K562 (cell line): Measurements from ENCODE around the gene RXRB. TPM values are rescaled to one million over a fixed set of nuclear protein-coding genes. Genes with fewer than 3 reads are reported as not detected.

Source experiments
- BRF1 ChIP-seq: IDR thresholded peaks from 3 replicates; pipeline ENCODE4 v1.6.1; 2011; ENCODE audit warnings: borderline replicate concordance, mild to moderate bottlenecking; ENCODE audit not compliant: insufficient read length; ENCODE audit errors: extremely low read depth
- ELF4 ChIP-seq: fragments of 450-650 bp; formaldehyde crosslinking; IDR thresholded peaks from 2 replicates; pipeline ENCODE4 v1.4.0; 2022; ENCODE audit warnings: missing genetic modification characterization
- ERF ChIP-seq: fragments of 450-650 bp; formaldehyde crosslinking; IDR thresholded peaks from 2 replicates; pipeline ENCODE4 v1.4.0; 2020; ENCODE audit warnings: mild to moderate bottlenecking, mixed read lengths
- ESRRB ChIP-seq: fragments of 250-450 bp; sonication (Bioruptor Pico); IDR thresholded peaks from 2 replicates; pipeline ENCODE4 v1.5.0; 2020; ENCODE audit warnings: mild to moderate bottlenecking, moderate library complexity, borderline replicate concordance
- ETV6 ChIP-seq, 3 experiments: fragments of 150-350 bp in 1 of 3; sonication (generic) in 1 of 3; formaldehyde crosslinking in 1 of 3; IDR thresholded peaks; 2 replicates each; pipeline versions ENCODE4 v1.6.1 to v1.8.0; 2014 to 2022; ENCODE audit warnings: borderline replicate concordance in 2 of 3, low read depth in 2 of 3, antibody characterized with exemption in 1 of 3, low read length in 1 of 3, mild to moderate bottlenecking in 1 of 3, missing genetic modification reagents in 1 of 3
- MTA2 ChIP-seq: fragments of 450-650 bp; IDR thresholded peaks from 2 replicates; pipeline ENCODE4 v1.6.1; 2016; ENCODE audit warnings: low read depth
- MYBL2 ChIP-seq, 2 experiments: fragments of 450-650 bp in 1 of 2; sonication (generic) in 1 of 2; formaldehyde crosslinking in 1 of 2; IDR thresholded peaks; 2 replicates each; pipeline versions ENCODE4 v1.6.1 to v1.8.1; 2017 to 2022; ENCODE audit warnings: borderline replicate concordance in 1 of 2, inconsistent platforms in 1 of 2, low read depth in 1 of 2, mild to moderate bottlenecking in 1 of 2, missing genetic modification reagents in 1 of 2, moderate library complexity in 1 of 2
- NFE2 ChIP-seq: IDR thresholded peaks from 2 replicates; pipeline ENCODE4 v1.6.1; 2014; ENCODE audit warnings: antibody characterized with exemption, low read depth
- NR3C1 ChIP-seq: sonication (generic); formaldehyde crosslinking; IDR thresholded peaks from 2 replicates; pipeline ENCODE4 v1.8.1; 2022; ENCODE audit warnings: missing genetic modification reagents
- SMARCA4 ChIP-seq: fragments of 450-650 bp; IDR thresholded peaks from 2 replicates; pipeline ENCODE4 v1.6.1; 2016
- SMC3 ChIP-seq: conservative IDR thresholded peaks from 2 replicates; pipeline ENCODE4 v1.6.1; 2011; ENCODE audit warnings: low read depth, low read length, improper control_type of control experiment; ENCODE audit not compliant: insufficient read depth
- SRSF1 ChIP-seq: fragments of 200-400 bp; formaldehyde crosslinking; IDR thresholded peaks from 2 replicates; pipeline ENCODE4 v1.6.1; 2017; ENCODE audit warnings: mild to moderate bottlenecking, low read depth, low read length, moderate library complexity
- SRSF9 ChIP-seq: fragments of 200-400 bp; formaldehyde crosslinking; IDR thresholded peaks from 2 replicates; pipeline ENCODE4 v1.6.1; 2017; ENCODE audit warnings: low read depth, low read length, borderline replicate concordance
- TCF7L2 ChIP-seq: fragments of 150-350 bp; IDR thresholded peaks from 2 replicates; pipeline ENCODE4 v1.6.1; 2016; ENCODE audit warnings: low read depth, mild to moderate bottlenecking, low read length, moderate library complexity
- YBX1 ChIP-seq: fragments of 450-650 bp; IDR thresholded peaks from 2 replicates; pipeline ENCODE4 v1.7.1; 2016; ENCODE audit warnings: mild to moderate bottlenecking
- ZNF224 ChIP-seq: sonication (generic); formaldehyde crosslinking; IDR thresholded peaks from 2 replicates; pipeline ENCODE4 v1.8.0; 2022; ENCODE audit warnings: mild to moderate bottlenecking, missing genetic modification reagents
- ZNF24 ChIP-seq: fragments of 450-650 bp; IDR thresholded peaks from 2 replicates; pipeline ENCODE4 v1.6.1; 2016
- ZNF695 ChIP-seq: fragments of 450-650 bp; formaldehyde crosslinking; IDR thresholded peaks from 2 replicates; pipeline ENCODE4 v1.4.0; 2020; ENCODE audit warnings: mild to moderate bottlenecking, moderate library complexity
- ZNF764 ChIP-seq: fragments of 250-450 bp; sonication (Bioruptor Pico); IDR thresholded peaks from 2 replicates; pipeline ENCODE4 v1.4.0; 2020; ENCODE audit warnings: low read depth, mild to moderate bottlenecking, moderate library complexity
- ZNF785 ChIP-seq: fragments of 250-450 bp; sonication (Bioruptor Pico); IDR thresholded peaks from 2 replicates; pipeline ENCODE4 v1.4.0; 2020; ENCODE audit warnings: mild to moderate bottlenecking
- polyA plus RNA-seq, 8 experiments: library from polyadenylated mRNA; depleted of rRNA in 4 of 8; stranded (reverse) in 5 of 8; unstranded in 3 of 8; fragments of >200 nt; fragmentation: Nextera tagmentation in 2 of 8; fragmentation: Illumina TruSeq in 1 of 8; extraction: Ambion mirVana in 2 of 8; extraction: Trizol in 1 of 8; gene quantifications; 2 replicates each; pipeline versions ENCODE4 v1.2.1 to v1.2.3, GENCODE V29; 2011 to 2014; ENCODE audit warnings: inconsistent platforms in 1 of 8, missing spikeins in 1 of 8
- total RNA-seq, 7 experiments: library from RNA; depleted of rRNA in 6 of 7; stranded (reverse); fragments of >200 nt in 6 of 7; fragmentation: Illumina TruSeq in 2 of 7; extraction: Trizol in 2 of 7; gene quantifications; 2 replicates each; pipeline versions ENCODE4 v1.2.1 to v1.2.3, GENCODE V29; 2011 to 2021; ENCODE audit warnings: low replicate concordance in 1 of 7
- TF ChIP-seq, protein P1 (sequence below), 3 experiments: fragments of 200-800 bp in 1 of 3; sonication (Bioruptor generic) in 1 of 3; sonication (generic) in 1 of 3; formaldehyde crosslinking in 1 of 3; IDR thresholded peaks; 2 replicates each; pipeline versions ENCODE4 v1.6.1 to v1.8.0; 2016 to 2022; ENCODE audit warnings: mild to moderate bottlenecking in 2 of 3, missing compliant biosample characterization in 2 of 3, missing genetic modification characterization in 2 of 3, missing genetic modification reagents in 1 of 3
- TF ChIP-seq, protein P2 (sequence below), 2 experiments: fragments of 200-800 bp in 1 of 2; sonication (Bioruptor generic) in 1 of 2; sonication (generic) in 1 of 2; formaldehyde crosslinking in 1 of 2; IDR thresholded peaks in 1 of 2; conservative IDR thresholded peaks in 1 of 2; 2 replicates each; pipeline versions ENCODE4 v1.5.0 to v1.6.1; 2016 to 2020; ENCODE audit warnings: missing compliant biosample characterization in 1 of 2, missing genetic modification characterization in 1 of 2, missing genetic modification reagents in 1 of 2
- TF ChIP-seq, protein P3 (sequence below): fragments of 450-650 bp; IDR thresholded peaks from one replicate; pipeline ENCODE4 v1.6.1; 2018; ENCODE audit warnings: mild to moderate bottlenecking, moderate library complexity; ENCODE audit not compliant: partially characterized antibody

The RXRB gene
- total and polyA plus RNA-seq, 9 of the 15 experiments (the other 6 are each of a cell fraction or from before 2014, with no cell fraction given) = 0.76 to 35.5 (median 18.4) TPM

DNA sequence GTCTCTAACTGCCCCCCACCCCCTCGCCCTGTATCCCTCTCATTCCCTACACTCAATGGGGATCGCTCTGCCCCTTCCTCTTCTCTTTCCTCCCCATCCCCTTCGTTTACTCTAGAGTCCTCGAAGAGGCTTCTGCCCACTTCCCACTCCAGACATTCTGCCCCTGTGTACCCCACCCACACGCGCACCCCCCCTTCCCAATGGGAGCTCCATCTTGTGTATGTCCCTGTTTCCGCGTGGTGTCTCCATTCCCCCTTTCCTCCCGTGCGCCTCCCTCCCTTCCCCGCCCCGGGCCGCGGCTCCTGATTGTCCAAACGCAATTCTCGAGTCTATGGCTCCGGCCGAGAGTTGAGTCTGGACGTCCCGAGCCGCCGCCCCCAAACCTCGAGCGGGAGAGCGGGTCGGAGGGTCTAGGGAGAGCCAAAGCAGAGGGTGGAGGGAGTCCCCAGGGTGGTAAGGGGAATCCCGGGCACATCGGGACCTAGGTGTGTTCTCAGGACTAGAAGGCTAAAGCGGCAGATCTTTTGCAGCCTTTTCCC, 7.2 kb upstream of the RXRB start (continued):
- no peak for TF ChIP-seq SMC3
- no peak for TF ChIP-seq NR3C1
- no peak for TF ChIP-seq SRSF1
- TF ChIP-seq ETV6 (IDR thresholded peaks at IDR 0.05; ENCODE audit: borderline replicate concordance in 1 of 2, low read depth in 2 of 2, low read length in 1 of 2) = no peak
- TF ChIP-seq ETV6 (CRISPR knock-in tag; IDR thresholded peaks at IDR 0.05; ENCODE audit: borderline replicate concordance) = 0 out of 2 replicates have a peak, but pooled peaks have one; percentile 24
- TF ChIP-seq YBX1 = no peak
- TF ChIP-seq ZNF224 (CRISPR knock-in tag) = 0 out of 2 replicates have a peak, but pooled peaks have one; percentile 44
- TF ChIP-seq, protein P1, sequence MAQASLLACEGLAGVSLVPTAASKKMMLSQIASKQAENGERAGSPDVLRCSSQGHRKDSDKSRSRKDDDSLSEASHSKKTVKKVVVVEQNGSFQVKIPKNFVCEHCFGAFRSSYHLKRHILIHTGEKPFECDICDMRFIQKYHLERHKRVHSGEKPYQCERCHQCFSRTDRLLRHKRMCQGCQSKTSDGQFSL (CRISPR knock-in tag; IDR thresholded peaks at IDR 0.05) = 0 out of 2 replicates have a peak, but pooled peaks have one; percentile 34
- TF ChIP-seq, protein P1 (tag; IDR thresholded peaks at IDR 0.05) = no peak
- no peak for TF ChIP-seq NFE2
- no peak for TF ChIP-seq ESRRB (CRISPR knock-in tag)
- no peak for TF ChIP-seq SRSF9
- no peak for TF ChIP-seq BRF1
- no peak for TF ChIP-seq ZNF764 (CRISPR knock-in tag)
- TF ChIP-seq ERF = no peak
- TF ChIP-seq TCF7L2 = no peak
- TF ChIP-seq MYBL2 (IDR thresholded peaks at IDR 0.05; ENCODE audit: low read depth) = no peak
- TF ChIP-seq MYBL2 (CRISPR knock-in tag; IDR thresholded peaks at IDR 0.05; ENCODE audit: borderline replicate concordance) = no peak
- TF ChIP-seq, protein P2, sequence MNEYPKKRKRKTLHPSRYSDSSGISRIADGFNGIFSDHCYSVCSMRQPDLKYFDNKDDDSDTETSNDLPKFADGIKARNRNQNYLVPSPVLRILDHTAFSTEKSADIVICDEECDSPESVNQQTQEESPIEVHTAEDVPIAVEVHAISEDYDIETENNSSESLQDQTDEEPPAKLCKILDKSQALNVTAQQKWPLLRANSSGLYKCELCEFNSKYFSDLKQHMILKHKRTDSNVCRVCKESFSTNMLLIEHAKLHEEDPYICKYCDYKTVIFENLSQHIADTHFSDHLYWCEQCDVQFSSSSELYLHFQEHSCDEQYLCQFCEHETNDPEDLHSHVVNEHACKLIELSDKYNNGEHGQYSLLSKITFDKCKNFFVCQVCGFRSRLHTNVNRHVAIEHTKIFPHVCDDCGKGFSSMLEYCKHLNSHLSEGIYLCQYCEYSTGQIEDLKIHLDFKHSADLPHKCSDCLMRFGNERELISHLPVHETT (CRISPR knock-in tag; conservative IDR thresholded peaks at IDR 0.05 in 1 of 2, IDR thresholded peaks at IDR 0.05 in 1 of 2) = no peak
- TF ChIP-seq ZNF24 = no peak
- TF ChIP-seq, protein P3, sequence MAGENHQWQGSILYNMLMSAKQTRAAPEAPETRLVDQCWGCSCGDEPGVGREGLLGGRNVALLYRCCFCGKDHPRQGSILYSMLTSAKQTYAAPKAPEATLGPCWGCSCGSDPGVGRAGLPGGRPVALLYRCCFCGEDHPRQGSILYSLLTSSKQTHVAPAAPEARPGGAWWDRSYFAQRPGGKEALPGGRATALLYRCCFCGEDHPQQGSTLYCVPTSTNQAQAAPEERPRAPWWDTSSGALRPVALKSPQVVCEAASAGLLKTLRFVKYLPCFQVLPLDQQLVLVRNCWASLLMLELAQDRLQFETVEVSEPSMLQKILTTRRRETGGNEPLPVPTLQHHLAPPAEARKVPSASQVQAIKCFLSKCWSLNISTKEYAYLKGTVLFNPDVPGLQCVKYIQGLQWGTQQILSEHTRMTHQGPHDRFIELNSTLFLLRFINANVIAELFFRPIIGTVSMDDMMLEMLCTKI = no peak
- no peak for TF ChIP-seq ZNF785 (CRISPR knock-in tag)
- TF ChIP-seq ZNF695 (CRISPR knock-in tag) = no peak
- TF ChIP-seq ELF4 (CRISPR knock-in tag) = peak; percentile 22; the same call in 1 of the 2 replicates
- 0 out of 2 replicates have a peak, but pooled peaks have one; percentile 17 for TF ChIP-seq MTA2
- TF ChIP-seq SMARCA4 = 0 out of 2 replicates have a peak, but pooled peaks have one; percentile 16
